GM21619 (cell line): ENCODE measurements around the gene CRACDL.

Source experiments
- ATAC-seq: cut with Tn5 transposase; IDR thresholded peaks from one replicate; pipeline ENCODE4 v1.9.1; 2021; ENCODE audit not compliant: unreplicated experiment

The CRACDL gene

GRCh38 chr2:98927027-98927426, 9.0 kb downstream of the CRACDL start:
- no peak for ATAC-seq

GRCh38 chr2:98926601-98927000, 9.4 kb downstream of the CRACDL start:
- ATAC-seq: no peak

DNA sequence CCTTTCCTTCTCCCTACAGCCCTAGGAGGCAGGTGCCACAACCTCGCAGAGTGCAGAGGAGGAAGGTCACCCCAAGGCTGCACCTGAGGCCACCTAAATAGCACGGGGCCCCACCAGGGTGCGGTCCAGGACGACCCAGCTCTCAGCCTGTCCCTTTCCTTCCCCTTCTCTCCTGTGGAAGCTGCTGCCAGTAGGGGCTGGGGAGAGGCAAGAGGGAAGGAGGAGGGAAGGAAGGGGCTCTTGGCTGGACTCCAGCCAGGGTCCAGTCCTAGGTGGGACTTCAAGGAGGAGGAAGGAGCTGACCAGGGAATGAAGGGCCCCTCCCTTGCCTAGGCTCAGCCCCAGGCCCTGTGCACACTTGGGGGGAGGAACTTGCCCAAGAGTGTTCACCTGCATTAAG, 11.1 kb downstream of the CRACDL start:
- no peak for ATAC-seq

GRCh38 chr2:98924038-98924830, 11.8 kb downstream of the CRACDL start:
- no peak for ATAC-seq

DNA sequence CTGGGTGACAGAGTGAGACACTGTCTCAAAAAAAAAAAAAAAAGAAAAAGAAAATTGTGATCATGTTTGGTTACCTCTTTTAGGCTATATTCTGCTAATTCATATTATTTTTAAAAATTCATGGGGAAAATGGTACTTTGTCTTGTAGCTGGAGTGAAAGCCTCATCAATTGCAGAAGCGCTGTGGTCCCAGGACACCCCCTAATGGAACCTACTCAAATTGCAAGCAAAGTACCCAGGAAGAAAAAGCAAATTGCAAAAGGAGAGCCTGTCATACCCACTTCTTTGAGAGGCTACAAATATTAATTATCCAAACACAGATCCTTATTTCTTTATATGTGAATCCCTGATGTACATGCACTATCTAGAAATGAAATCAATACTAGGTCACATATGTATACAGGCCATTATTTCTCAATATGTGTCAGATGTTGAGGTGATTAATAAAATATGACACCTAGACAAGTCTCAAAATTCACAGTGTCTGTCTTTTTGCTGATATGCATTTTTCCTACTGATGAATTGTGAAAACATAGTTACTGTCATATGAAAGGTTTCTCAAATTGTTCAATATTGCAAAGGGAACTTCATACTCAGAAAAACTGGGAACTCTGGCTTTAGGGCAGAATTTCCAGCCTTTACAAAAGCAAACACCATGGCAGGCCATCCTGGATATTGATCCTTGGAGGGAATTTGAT, 12.6 kb downstream of the CRACDL start:
- no peak for ATAC-seq

- ATAC-seq: no peak
These were observed 15.0 kb downstream of the CRACDL start for GRCh38 chr2:98921062-98921461.

- no peak for ATAC-seq
These were observed 19.0 kb downstream of the CRACDL start for GRCh38 chr2:98917031-98917471.

DNA sequence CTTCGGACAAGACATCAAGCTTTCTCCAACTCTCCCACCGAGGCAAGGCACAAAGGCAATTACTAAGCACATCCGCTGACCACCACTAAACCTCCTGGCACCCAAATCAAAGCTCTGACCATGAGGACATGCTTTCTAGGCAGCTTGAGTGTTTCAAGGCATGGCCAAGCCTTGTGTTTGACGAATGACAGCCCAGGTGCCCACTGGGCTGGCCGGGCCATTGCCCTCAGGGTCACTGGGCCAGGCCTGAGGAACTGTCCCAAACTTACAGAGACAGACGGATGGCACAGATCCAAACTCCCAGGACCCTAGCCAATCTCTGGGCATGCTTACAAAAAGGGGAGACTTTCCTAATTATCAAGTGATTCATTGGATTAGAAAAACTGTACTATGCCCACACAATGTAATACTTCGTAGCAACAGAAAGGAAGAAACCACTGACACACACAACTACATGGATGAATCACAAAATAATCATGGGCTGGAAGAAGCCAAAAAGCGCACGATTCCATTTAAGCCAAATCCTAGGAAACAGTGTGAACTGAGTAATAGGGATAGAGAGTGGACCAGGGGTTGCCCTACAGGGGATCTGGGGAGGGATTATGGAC, 20.2 kb downstream of the CRACDL start:
- no peak for ATAC-seq

DNA sequence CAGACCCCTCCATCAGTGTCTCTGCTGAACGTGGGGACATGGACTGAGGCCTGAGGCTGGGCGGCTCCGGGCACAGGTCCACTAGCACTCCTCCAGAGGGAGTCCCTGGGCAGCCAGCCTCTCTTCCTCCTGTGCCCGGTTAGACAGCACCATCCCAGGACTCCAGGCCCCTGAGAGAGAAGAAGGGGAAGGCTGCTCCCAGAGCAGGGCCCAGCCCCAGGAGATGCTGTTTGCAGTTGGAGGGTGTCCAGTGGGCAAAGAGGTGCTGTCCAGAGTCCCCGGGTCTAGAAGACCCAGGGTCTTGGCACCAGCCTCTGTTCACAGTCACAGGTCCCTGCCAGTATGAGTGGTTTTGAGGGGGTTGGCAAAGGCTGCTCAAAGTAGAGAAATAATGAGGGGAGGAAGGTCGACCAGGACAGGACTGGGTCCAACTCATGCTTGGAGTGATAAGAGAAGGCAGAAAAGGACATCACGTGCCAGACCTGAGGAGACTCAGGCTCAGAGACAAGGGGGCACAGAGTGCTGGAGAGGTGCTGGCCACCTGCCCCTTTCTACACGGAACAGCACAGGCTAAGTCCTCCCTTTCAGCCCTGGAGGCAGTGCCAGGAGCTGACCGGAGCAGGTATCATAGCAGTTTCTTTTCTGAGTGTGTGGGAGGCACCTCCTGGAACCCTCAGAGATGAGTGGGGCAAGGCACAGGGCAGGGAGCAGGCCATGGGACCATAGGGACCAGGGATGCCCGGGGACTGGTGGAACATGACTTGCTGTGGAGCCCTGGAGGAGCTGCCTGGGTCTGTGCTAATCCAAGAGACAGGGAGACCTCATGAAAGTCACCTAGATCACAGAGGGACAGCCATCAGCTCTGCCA, 21.1 kb downstream of the CRACDL start:
- ATAC-seq: no peak

DNA sequence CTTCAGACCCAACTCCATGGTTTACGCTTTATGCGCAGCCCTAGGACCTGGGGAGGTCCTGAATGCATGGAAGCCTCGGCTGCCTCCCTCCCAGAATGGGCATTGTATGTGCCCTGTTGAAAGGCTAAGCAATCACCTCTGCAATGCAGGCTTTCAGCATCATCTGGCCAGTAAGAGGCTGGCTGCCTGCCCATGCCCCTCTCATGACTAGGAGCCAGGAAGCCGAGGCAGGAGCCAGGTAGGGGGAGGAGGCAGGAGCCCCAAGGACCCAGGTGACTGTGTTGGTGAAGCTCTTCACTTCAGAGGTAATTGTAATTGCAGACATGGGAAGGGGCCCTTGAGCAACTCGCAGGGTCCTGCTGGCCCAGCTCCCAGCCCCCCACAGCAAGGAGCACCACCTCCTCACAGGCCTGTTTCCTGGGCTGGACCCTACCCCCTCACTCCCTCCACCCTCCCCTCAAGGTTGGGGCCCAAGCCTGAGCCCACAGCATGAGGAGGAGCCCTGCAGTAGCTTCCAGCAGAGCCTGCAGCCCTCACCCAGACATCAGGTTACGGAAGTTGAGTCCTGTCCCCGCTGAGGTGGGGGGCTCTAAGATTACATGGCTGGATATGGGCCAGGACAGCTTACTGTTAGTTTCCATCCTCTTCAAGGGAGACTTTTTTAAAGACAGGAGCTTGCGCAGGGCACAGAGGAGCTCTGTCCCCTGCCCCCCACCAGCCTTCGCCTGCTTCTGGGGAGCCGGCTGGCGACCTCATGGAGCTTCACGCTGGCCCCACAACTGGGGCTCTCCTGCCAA, 21.9 kb downstream of the CRACDL start:
- ATAC-seq: no peak

DNA sequence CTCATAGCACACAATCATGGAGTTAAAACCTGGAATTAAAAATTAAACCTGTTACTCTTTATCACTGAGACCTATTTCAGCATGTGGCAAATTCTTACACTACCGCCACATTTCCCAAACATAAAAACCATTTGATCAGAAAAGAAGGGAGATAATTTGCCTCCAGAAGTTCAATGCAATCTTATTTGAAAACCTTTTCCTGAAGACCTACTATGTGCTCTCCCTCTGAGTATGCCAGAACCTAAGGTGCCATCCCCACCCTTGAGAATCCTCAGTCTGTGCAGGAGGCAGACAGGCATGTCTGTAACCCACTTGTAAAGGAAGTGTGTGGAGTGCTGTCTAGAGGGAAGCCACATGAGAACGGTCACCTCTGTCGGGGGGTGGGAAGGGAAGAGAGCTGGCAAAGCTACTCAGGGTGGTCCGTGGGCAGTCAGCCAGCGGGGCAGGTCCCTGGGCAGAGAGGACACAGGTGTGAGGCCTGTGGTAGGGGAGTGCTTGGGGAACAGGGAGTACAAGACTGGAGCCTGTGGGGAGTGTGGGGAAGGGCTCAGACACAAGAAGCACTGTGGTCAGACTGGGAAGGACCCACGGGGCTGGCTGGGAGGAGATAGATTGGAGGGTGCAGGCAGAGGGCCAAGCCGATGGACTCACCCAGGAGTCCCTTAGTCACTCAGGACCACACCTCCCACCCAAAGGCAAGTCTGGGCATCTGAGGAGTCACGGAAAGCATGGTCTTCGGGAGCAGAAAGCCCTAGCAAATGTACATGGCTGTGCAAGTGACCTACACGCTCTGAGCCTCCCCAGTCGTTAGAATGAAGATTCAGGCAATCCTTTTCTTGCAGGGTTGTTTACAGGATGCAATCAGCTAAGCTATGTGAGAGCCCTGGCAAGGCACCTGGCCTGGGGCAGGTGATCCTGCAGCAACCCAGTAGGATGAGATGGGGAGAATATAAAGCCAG, 22.8 kb downstream of the CRACDL start:
- no peak for ATAC-seq

DNA sequence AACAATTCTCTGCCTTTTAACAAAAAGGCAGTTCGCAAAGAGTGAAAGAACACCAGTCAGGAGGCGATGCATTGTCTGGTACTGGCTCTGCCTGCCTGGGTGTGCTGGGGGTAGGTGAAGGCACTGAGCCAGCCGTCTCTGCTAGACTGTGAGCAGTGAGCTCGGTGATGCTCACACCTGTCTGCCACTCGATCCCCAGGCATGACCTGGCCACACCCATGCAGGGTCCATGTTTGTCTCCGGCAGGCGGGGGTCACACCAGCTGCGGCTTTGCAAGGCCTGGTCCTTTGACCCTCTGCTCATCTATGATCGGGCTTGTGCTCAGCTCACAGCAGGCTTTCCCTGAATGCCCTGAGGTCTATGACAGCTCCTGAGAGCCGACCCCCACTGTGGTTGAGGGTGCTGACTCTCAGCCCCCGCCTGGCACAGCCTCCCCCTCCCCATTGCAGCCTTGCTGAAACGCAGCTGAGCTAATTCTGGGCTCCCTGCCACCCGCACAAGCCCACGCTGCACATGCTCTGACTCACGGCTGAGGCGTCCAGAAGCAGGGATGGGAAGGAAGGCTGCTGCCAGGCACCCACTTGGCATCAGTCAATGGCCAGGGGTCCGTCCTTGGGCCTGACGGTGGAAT, 23.7 kb downstream of the CRACDL start:
- ATAC-seq: no peak

DNA sequence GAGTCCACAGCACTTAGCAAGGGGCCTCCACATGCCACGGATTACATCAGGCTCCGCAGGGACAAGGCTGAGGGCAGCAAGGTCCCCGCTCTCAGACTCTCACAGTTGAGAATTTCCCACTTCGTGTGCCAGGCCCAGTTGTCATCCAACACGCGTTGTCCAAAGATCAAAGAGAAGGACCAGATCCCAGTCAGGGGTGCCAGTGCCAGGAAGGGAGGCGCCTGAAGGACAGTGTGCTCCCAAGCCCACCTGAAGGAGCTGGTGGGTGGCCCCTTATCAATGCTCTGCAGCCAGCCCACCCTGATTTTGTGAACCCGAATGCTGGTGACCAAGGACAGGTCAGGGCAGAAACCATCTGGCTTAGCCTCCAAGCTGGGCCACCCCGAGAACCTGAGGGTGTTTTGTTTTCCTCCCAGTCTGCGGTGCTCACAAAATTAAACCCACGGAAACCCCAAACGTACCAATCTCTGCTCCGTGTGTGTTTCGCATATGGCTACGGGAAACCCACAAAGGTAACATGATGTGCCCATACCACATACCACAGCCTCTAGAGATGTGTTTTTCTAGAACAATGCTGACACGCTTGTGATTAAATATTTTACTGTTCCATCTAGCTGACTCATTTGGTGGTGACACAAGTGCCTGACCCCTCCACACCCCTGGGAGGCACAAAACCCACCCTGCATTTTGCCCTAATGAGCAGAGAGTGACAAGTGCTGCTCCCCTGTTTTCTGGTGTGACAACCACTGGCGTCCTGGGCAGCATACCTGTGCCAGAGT, 24.5 kb downstream of the CRACDL start:
- ATAC-seq: no peak

GRCh38 chr2:98911126-98911375, 25.0 kb downstream of the CRACDL start:
- ATAC-seq: no peak

- ATAC-seq: no peak
These were observed 25.5 kb downstream of the CRACDL start for GRCh38 chr2:98910349-98911125.

DNA sequence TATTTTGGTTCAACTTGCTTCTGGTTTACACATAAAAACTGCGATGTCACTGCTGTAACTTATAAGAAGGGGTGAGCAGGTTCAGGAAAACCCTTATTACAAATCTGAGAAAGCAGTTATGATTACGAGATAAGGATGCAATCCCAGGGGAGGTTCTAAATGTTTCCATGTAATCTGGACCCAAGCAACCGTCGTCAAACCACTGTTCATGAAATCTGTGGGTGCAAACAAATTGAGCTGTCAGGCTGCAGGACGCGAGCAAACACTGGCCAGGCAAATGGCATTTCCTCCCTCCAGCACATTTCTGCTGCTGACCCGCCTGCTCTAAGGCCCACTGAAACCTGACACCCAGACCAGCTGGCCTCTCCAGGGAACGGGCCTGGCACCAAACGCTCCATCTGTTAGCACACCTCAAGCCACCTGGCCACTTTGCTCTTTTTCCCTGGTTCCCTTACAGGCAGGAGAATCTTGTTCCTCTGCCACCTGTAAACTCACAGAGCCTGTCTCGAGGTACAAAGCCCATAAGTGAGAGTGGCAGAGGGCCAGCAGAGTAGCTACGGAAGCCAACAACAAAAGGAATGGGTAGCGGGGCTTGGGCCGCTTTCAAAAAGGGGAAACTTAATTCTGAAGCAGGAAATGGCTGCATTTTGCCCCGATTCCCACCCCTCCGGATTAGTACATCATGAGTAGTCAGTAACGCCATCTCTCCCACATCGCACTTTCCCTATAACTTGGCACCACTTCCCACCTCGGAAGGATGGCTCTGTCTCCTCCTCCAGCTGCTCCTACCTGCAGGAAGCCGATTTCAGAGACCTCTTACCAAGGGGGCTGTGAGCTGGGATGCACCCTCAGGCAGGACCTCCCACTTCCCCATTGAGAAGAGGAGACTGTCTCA, 26.5 kb downstream of the CRACDL start:
- ATAC-seq: no peak

DNA sequence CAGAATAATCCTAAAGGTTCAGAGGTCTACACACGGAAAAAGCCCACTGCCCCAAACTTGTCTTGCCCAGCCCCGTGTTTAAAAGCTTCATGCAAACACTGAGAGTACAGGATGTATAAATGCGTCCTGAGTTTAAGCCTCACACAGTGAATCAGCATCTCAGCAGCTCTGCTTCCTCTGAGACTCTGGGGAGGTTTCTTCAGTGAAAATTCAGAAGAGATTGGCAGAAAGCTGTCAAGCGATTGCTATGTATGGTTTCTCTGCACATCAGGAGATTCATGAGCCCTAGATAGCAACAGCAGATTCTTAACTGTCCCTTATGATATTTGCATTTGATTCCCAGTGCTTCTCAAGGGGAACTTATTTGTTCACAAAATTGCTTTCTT, 27.1 kb downstream of the CRACDL start:
- ATAC-seq: no peak
